GM19023 (cell line): ENCODE measurements around the gene LRP11.

Source experiments
- ATAC-seq: cut with Tn5 transposase; IDR thresholded peaks from one replicate; pipeline ENCODE4 v1.9.1; 2021; ENCODE audit warnings: mild to moderate bottlenecking, moderate library complexity; ENCODE audit not compliant: unreplicated experiment

The LRP11 gene

DNA sequence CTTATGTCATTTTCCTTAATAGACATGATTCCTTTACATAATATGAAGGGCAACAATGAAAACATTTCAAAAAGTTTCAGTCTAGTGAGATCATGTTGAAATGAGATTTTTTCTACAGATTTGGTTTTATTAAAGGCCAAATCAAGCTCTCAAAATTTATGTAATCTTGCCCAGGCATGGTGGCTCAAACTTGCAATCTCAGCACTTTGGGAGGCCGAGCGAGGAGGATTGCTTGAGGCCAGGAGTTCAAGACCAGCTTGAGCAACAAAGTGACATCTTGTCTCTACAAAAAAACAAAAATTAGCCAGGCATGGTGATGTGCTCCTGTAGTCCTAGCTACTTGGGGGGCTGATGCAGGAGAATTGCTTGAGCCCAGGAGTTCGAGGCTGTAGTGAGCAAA, 50.8 kb downstream of the LRP11 start:
- no peak for ATAC-seq

DNA sequence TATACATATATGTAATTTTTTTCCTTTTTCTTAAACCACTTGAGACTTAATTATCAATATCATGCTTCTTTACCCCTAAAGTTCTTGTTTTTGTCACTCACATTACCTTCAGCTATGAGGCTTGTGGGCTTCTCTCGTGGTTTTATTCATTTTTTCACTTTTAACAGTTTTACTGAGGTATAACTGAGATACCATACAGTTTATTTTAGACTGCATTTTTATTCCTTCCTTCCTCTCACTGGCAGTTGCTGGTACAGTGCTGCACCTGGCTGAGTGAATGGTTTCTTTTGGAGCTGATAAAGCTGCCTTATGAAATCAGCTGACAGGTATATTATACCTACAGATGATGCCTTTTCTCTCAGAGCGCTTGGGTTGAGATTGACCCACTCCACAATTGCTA, 54.4 kb downstream of the LRP11 start:
- no peak for ATAC-seq

DNA sequence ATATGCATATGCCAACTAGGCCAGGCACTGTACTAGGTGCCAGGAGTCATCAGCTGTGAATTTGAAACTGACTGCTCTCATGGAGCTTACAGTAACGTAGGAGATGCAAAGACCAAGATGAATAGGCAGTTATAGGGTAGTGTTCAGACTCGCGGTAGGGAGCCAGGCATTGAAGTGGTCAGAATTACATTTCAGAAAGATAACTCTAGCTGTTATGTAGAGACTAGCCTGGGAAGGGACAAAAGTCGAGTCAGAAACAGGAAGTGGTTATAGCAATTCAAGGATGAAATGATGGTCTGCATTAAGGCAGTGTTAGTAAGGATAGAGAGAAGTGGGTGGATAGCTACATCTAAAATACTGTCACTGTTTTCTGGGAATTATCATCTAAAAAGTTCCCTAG, 58.0 kb downstream of the LRP11 start:
- no peak for ATAC-seq

DNA sequence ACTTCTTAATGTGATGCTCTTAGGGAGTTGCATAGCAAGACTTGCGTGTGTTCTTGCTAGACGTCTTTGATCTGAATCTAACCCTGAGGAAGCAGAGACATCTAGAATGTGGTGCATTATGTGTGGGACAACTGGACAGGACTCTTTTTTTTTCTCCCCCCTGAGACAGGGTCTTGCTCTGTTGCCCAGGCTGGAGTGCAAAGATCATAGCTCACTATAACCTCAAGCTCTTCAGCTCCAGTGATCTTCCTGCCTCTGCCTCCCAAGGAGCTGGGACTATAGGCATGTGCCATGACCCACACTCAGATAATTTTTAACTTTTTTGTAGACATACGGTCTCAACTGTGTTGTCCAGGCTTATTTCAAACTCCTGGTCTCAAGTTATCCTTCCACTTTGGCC, 80.6 kb downstream of the LRP11 start:
- no peak for ATAC-seq

DNA sequence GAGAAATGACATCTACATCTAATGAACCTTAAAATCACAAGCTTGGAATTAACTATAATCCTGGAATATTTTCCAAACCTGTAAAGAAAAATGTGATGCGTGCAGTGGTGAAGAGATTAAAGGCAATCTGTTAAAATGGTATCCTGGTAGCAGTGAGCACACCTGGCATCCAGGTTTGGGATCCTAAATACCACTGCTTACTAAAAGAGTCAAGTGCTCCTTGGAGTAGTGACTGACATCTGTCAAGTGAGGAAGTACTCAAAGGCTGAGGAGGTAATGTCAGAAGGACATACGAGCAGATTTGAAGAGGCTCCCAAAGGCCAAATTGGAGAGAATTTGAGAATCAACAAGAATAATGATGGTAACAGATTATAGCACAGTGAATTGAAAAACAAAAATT, 81.8 kb downstream of the LRP11 start:
- no peak for ATAC-seq

DNA sequence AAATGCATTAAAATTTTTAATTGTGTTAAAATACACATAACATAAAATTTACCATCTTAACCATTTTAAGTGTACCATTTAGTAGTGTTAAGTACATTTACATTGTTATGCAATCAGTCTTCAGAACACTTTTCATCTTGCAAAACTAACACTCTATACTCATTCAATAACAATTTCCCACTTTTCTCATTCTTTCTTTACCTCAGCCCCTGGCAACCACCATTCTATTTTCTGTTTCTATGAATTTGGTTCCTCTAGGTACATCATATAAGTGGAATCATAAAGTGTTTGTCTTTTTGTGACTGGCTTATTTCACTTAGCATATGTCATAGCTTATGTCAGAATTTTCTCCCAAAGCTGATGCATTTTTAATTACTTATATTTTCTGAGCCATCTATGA, 82.4 kb downstream of the LRP11 start:
- ATAC-seq: no peak

DNA sequence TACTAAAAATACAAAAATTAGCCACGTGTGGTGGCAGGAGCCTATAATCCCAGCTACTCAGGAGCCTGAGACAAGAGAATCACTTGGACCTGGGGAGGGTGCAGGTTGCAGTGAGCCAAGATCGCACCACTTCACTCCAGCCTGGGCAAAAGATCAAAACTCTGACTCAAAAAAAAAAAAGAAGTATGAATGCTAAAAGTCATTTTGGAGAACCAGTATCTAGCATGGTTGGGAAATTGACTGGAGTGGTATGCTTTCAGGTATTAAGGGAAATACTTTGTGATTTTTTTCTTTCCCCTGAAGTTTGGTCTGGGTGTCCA, 84.6 kb downstream of the LRP11 start:
- no peak for ATAC-seq

DNA sequence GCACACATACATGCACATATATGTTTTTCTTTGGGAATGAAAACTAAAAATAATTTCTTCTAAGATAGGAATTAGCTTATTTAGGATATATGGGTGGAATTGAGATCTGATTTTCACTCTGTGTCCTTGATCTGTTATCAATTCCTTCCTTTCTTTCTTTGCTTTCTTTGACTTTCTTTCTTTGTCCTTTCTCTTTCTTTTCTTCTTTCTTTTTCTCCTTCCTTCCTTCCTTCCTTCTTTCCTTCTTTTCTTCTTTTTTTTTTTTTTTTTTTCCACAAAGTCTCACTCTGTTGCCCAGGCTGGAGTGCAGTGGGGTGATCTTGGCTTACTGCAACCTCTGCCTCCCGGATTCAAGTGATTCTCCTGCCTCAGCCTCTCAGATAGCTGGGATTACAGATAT, 86.5 kb downstream of the LRP11 start:
- no peak for ATAC-seq

DNA sequence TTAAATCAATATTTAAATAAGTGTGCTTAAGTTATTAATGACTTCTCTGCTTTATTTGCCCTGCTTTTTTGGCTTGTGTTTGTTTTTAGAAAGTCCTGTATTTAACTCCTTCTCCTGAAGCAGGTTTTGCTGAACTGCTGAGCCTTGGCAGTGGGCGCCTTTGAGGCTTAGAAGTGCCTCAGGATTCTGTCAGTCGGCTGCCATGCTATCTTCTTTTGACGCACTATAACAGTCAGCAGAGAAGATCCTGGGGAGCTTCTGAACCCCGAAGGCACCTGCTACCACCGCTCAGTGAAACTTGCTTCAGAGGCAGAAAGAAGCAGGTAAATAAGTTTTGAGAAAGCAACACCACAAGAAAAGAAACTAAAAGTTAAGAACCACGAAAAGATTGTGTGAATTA, 92.2 kb downstream of the LRP11 start:
- ATAC-seq: no peak

DNA sequence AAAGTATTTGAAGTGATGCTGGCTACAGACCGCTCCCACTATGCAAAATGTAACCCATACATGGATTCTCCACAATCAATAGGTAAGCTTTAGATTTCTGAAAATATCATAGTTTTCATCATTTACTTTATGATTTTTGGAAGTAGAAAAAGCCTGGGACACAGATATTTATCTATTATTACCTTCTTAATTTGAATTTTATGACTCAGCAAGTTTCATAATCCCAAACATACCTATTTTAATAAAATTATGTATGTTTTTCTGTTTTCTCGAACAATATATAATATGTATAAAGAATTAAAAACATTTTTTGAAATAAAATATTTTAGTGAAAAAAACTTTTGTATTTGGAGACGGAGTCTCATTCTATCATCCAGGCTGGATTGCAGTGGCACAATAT, 93.0 kb downstream of the LRP11 start:
- no peak for ATAC-seq

DNA sequence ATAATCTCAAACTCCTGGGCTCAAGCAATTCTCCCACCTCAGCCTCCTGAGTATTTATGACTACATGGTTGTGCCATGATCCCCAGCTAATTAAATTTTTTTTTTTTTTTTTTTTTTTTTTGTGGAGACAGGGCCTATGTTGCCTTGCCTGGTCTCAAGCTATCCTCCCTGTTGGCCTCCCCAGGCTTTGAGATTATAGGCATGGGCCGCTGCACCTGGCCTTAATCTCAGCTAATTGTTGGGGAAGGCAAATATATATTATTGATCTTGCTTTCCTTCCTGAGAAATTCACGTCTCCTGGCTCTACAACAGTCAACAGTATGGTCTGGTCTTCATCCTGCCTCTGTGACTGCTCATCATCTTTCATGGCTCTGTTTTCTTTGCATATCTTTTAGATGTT, 94.5 kb downstream of the LRP11 start:
- ATAC-seq: no peak
